PFSK-1 (cell line): ENCODE measurements around the gene FER.

Source experiments
- SIN3A ChIP-seq: IDR thresholded peaks from 2 replicates; pipeline ENCODE4 v1.6.1; 2012; ENCODE audit warnings: mild to moderate bottlenecking, low read length, moderate library complexity, borderline replicate concordance; ENCODE audit not compliant: insufficient read depth
- TAF1 ChIP-seq: IDR thresholded peaks from 2 replicates; pipeline ENCODE4 v1.6.1; 2012; ENCODE audit warnings: low read length, control low read depth, borderline replicate concordance; ENCODE audit not compliant: insufficient read depth

GRCh38 chr5:109003928-109004327 is 256.2 kb downstream of the FER start:
- TF ChIP-seq TAF1 (no peak), SIN3A (no peak)
